ENCODE measurements around the gene RPLP2.

- TF ChIP-seq CTCF (IDR thresholded peaks at IDR 0.05) (no peak), POLR2AphosphoS5 (IDR thresholded peaks at IDR 0.05; ENCODE audit: low read depth, low read length) (peak; percentile 64)
Observed at GRCh38 chr11:786235-787083, 23.3 kb upstream of the RPLP2 start.
